ENCODE data around the gene VMP1.

GRCh38 chr17:59669944-59670343 is 37.5 kb upstream of the VMP1 start:
- TF ChIP-seq CTCF (conservative IDR thresholded peaks at IDR 0.05) (no peak), ZFX (IDR thresholded peaks at IDR 0.05) (no peak)
